CD4-positive, alpha-beta T cell treated with Interleukin-15 for 4 hours (primary cell): ENCODE measurements around the gene WDR11.
"Not testable (repeated sequence)": the region's sequence is repeated elsewhere in the genome, so short reads cannot be mapped to it uniquely, and the experiment has no call there.

ENCODE experiments used
- DNase-seq: peaks from one replicate; pipeline ENCODE4 v3.0.0-alpha.2; 2020; ENCODE audit warnings: low spot score

The WDR11 gene

GRCh38 chr10:120861178-120861855, 10.2 kb downstream of the WDR11 start:
- DNase-seq, result no peak

DNA sequence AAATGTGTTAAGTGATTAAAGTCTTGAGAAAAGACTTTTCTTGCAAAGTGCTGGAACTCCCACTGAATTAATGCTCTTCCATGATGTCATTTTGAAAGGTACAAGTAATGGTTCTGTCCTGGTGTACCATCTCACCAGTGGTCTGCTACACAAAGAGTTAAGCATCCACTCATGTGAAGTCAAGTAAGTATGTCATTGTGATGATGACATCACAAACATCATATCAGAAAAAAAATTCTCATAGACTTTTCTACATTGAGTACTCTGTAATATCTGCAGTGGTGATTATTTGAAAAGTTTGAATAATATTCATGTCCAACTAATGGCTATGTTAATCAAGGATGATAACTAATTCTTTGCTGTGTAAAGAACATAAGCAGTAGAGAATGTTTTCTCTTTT, 22.6 kb downstream of the WDR11 start:
- no peak for DNase-seq

DNA sequence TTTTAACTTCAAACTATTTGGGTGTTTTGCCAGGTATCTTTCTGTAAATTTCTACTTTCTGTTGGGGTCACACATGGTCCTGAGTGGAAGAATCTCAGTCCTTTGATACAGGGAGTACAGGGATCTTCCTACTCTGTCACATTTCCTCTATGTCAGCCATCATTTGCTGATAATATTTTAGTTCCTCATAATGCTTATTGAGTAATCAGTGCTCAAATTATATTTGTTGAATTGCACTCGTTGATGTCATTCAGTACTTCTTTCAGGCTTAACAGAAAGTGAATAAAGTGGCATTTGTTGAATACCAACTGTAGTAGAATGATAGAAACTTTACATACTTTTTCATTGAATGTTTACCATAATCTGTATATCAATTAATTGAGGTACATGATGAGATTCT, 31.9 kb downstream of the WDR11 start:
- no peak for DNase-seq

DNA sequence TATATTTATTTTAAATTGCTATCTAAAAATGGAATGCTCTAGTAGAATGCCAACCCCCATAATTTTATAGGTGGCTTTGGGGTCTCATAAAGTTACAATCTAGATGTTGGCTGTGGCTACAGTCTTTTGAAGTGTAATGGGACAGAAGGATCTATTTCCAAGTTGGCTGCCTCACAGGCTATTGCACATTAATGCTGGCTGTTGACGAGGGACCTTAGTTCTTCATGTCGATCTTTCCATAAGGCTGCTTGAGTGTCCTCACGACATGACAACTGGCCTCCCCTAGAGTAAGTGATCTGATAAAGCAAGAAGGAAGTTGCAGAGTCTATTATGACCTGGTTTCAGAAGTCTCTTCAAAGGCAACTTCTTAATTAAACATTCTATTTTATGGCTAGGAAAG, 36.3 kb downstream of the WDR11 start:
- no peak for DNase-seq

DNA sequence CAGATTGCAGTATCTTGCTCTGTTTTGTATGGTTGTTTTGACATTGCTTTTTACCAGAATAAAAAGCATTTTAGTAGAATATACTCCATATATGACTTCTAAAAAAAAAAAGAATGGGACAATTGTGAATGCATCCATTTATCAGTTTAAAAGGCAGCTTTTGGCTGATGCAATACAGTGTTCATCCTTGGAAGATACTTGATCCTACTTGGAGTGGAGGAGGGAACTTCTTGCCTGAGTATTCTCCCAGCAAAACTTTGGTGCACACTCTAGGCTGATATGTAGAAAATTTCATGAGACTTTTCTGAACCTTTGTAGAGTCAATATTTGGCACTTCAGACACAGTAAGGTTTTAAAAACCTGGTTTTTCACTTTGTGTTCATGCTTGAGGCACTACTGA, 40.2 kb downstream of the WDR11 start:
- no peak for DNase-seq

DNA sequence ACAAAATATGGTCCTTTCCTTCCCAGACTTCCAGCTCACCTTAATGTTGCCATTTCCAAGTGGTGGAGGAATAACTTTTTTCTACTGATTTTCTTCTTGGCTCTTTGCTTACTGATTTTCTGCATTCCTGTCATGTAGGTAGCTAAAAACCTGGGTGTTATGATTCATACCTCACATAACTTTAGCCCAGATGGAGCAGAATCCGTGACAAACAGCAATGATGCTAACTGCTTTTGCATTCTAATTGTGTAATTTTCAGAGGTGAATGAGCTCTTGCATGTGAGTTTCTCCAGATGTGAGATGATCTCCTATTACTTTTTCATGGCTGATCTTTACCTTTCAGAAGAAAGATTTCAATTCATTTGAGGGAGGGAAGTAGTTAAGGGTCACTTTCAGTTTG, 43.4 kb downstream of the WDR11 start:
- no peak for DNase-seq

DNA sequence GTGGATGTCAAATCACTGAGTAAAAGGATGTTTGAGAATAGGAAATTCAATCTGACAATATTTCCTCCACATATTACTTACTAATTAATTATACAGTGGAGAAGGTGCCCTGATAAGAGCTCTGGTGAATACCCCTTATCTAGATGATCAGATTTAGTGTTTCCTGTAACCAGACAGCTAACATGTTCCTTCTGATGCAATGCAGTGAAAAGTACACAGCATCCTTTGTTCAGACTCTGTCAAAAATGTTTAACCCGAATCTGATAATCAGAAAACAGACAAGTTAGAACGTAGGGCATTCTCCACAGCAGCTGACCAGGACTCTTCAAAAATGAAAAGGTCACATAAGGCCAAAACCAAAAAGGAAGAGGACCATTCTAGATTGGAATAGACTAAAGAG, 46.2 kb downstream of the WDR11 start:
- DNase-seq, result no peak

GRCh38 chr10:120905268-120905667, 54.1 kb downstream of the WDR11 start:
- no peak for DNase-seq

DNA sequence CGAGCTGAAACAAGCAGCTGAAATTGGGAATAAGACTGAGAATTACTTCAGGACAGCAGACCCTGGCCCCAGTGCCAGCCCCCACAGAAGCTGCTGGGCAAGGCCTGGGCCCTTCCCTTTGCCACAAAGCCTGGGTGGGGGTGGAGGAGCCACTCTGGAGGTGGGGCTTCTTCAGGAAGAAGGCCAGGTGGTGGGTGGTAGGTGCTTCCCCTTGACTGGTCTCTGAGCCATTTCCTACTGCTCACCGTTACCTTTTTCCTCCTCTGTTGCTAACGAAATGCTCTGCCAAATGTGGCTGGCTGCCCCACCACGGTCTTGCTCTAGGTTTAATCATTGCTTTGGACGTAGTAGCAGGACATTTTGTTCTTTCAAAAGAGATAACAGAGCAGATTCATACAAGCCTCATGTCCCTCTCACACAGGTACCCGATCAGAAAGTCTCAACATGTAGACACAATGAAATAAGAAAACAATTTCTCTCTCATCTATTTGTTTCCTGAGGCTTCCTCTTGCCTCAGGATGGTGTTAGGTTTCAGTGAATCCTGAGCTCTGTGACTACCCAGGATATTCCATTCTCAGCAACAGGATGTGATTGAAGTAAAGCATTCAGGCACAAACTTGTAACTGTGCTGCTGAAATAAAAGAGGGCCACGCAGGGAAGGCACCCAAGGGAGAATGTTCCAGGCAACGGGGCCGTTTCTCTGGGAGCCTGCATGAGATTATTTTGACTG, 66.5 kb downstream of the WDR11 start:
- no peak for DNase-seq

DNA sequence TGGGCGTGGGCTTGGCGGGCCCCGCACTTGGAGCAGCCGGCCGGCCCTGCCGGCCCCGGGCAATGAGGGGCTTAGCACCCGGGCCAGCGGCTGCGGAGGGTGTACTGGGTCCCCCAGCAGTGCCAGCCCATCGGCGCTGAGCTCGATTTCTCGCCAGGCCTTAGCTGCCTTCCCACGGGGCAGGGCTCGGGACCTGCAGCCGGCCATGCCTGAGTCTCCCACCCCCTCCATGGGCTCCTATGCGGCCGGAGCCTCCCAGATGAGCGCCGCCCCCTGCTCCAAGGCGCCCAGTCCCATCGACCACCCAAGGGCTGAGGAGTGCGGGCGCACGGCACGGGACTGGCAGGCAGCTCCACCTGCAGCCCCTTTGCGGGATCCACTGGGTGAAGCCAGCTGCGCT, 72.7 kb downstream of the WDR11 start:
- DNase-seq, result not testable (repeated sequence)

DNA sequence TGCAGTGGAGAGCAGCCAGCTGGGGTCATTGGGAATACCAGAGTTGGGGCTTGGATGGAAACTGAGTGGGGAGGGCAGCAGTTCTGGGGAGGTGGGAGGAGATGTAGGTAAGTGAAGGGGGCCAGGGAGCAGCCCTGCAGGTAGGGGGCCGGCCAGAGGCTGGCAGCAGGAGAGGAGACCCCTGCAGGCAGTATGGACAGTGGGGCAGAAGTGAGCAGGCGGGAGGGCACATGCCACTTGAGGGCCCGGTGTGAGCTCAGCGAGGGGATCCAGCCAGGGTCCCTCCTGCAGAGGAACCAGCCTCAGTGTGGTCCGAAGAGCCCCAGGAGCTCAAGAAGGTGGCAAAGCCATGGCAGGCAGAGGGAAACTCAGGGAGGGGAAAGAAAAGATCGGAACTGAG, 75.4 kb downstream of the WDR11 start:
- no peak for DNase-seq

- DNase-seq, result no peak
These were observed 76.2 kb downstream of the WDR11 start for GRCh38 chr10:120927352-120927751.

- DNase-seq, result no peak
These were observed 78.0 kb downstream of the WDR11 start for GRCh38 chr10:120929166-120929565.

DNA sequence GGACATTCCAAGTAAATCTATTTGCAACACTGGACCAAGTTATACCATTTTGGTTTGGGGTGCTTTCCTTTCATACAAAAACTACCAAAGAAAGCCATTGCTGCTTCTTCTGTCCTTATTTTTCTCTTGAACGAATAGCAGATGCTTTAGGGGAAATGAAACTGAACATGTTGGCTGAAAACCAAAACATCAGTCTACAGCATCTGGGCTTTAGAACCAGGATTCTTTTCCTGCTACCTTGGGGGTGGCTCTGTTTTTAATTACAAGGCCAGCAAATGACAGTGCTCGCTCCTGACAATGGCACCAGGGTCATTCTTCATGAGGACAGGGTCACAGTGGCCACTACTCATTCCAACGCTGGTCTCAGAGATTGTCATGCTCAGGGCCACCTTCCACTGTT, 80.3 kb downstream of the WDR11 start:
- no peak for DNase-seq

DNA sequence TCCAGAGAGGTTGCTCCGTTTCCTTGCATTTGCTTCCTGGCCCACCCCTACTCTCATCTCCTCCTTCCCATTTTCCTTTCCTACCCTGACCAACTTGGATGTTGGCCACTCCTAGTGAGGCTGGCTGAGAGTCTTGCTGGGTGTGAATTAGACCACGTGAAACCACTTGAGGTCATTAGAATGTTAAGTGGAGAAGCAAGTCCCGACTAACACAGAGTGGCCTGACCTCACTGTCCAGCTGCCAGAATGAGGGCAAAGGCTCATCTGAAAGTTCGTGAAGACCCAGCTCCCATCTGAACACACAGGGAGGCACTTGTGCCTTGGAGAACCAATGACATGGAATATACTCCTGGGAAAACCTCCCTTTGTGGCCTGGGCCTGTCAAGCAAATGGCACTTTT, 80.8 kb downstream of the WDR11 start:
- DNase-seq, result no peak

GRCh38 chr10:120938822-120939221, 87.7 kb downstream of the WDR11 start:
- no peak for DNase-seq

- no peak for DNase-seq
These were observed 89.2 kb downstream of the WDR11 start for GRCh38 chr10:120940299-120940900.

- no peak for DNase-seq
These were observed 90.3 kb downstream of the WDR11 start for GRCh38 chr10:120941501-120941900.

GRCh38 chr10:120942806-120943413, 91.7 kb downstream of the WDR11 start:
- DNase-seq, result peak; percentile 68

DNA sequence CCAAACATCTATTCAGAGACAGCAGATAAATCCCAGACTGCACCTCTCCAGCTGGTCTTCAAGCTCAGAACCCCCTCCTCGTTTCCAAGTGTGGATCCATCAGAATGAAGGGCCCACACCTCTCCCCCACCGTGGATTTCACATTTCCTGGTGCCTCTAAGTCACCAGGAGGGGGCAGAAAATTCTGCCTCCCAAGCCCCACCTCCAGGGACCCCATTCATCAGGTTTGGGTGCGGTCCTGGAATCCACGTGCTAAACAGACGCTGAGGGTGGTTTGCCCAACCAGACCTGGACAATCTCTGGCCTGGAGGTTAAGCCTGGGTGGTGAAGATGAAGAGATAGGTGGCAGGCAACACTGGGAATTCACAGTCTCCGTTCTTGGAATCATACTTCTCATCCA, 92.4 kb downstream of the WDR11 start:
- no peak for DNase-seq

- DNase-seq, result no peak
These were observed 93.5 kb downstream of the WDR11 start for GRCh38 chr10:120944586-120945125.

- DNase-seq, result no peak
These were observed 94.0 kb downstream of the WDR11 start for GRCh38 chr10:120945182-120945581.

DNA sequence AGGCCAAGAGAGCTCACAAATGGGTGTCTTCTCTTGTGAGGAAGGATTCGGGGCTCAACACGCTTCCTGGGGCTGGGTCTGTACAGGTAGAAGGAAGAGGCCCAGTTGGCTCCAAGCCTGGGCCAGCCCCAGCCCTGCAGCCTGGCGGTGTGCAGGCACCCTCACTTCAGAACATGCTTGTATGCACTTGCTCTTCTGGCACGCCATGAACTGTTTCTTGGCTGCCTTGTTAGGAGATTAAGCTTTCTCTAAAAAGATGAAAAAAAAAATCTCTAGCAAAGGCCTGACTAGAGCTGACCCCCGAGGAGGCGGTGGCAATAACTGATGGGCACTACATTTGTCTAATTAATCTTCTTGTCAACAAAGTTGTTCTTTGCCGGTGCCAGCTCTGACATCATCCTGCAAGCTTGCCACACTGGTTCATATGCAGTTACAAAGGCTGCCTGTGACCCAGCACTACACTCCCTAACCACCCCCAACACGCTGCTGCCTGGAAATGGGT, 94.7 kb downstream of the WDR11 start:
- no peak for DNase-seq
